Glutamatergic neuron (in vitro differentiated cells): ENCODE measurements around the gene SH3TC1. TPM values are rescaled to one million over a fixed set of nuclear protein-coding genes. Genes with fewer than 3 reads are reported as not detected.

Experiments
- DNase-seq: peaks from one replicate; pipeline ENCODE4 v3.0.0; 2022
- H3K27ac Mint-ChIP-seq: one replicate; pipeline ENCODE4 v1.8.0; 2020; ENCODE audit warnings: mild to moderate bottlenecking, mixed read lengths, inconsistent platforms; ENCODE audit not compliant: unreplicated experiment
- H3K27me3 Mint-ChIP-seq: one replicate; pipeline ENCODE4 v1.8.0; 2020; ENCODE audit warnings: mild to moderate bottlenecking, moderate library complexity, mixed read lengths, inconsistent platforms; ENCODE audit not compliant: unreplicated experiment
- H3K36me3 Mint-ChIP-seq: one replicate; pipeline ENCODE4 v1.8.0; 2020; ENCODE audit warnings: mild to moderate bottlenecking, mixed read lengths, inconsistent platforms; ENCODE audit not compliant: unreplicated experiment
- H3K4me1 Mint-ChIP-seq: one replicate; pipeline ENCODE4 v1.8.0; 2020; ENCODE audit warnings: mild to moderate bottlenecking, low read depth, mixed read lengths, inconsistent platforms; ENCODE audit not compliant: unreplicated experiment
- H3K4me3 Mint-ChIP-seq: one replicate; pipeline ENCODE4 v1.8.0; 2020; ENCODE audit warnings: mild to moderate bottlenecking, mixed read lengths, inconsistent platforms; ENCODE audit not compliant: unreplicated experiment
- H3K9me3 Mint-ChIP-seq: one replicate; pipeline ENCODE4 v1.8.0; 2020; ENCODE audit warnings: mild to moderate bottlenecking, moderate library complexity, mixed read lengths, inconsistent platforms; ENCODE audit not compliant: unreplicated experiment
- CTCF ChIP-seq: fragments of 200-600 bp; sonication (generic); IDR thresholded peaks from one replicate; pipeline ENCODE4 v1.5.0; 2021; ENCODE audit not compliant: partially characterized antibody, unreplicated experiment
- total RNA-seq: library from RNA; stranded (reverse); fragmentation: NEBNext Ultra II Directional; extraction: Animal tissue kit (Norgen Biotek cat#: 25700); gene quantifications from one replicate; pipeline ENCODE4 v1.2.1, GENCODE V29; 2021; ENCODE audit not compliant: unreplicated experiment

SH3TC1 gene
- total RNA-seq, 1 donor from 2014 or later, result not detected

DNA sequence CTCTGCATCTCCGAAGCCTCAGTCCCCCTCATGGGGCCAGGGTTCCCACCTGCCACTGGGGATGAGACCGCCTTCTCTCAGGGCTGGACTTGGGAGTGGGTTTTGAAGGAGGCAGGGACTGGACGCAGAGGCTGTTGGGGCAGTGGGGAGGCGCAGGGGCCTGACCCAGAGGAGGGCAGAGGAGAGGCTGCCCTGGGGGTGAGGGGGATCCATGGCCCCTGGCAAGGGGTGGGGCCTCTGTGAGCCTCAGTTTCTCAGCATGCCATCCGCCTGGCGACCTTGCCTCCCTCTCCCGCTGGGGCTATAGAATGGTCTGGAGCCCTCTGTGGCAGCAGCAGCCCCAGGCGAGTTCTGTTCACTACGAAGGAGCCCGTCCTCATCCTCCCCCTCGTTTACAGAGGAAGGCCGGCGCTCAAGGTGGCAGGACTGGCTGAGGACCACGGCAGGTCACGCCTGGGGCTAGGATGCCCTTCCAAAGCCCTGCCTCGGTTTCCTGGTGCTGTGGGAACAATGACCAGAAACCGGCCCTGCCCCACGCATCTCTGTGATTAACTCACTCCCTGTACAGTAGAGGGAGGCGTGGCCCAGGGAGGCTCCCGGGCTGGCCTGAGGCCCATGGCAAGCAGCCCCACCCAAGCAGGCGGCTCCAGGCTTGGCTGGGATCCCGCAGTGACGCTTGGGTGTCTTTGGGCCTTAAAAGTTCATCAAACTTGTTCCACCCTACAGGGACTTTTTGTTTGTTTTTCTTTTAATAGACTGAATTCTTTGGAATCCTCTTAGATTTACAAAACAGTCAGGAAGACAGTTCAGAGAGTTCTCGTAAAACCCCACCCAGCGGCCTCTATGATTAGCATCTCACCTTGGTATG is 16.0 kb upstream of the SH3TC1 start:
- peaks cover 8% of the 10 kb centered on the region for H3K4me1 Mint-ChIP-seq
- no peak for TF ChIP-seq CTCF
- DNase-seq, result no peak
- H3K36me3 Mint-ChIP-seq, result no peaks in the 10 kb centered on the region
- peaks cover 5% of the 10 kb centered on the region for H3K27me3 Mint-ChIP-seq
- H3K9me3 Mint-ChIP-seq, result peaks cover 4% of the 10 kb centered on the region
- H3K4me3 Mint-ChIP-seq, result no peak overlapping the region
- H3K27ac Mint-ChIP-seq, result no peak overlapping the region

DNA sequence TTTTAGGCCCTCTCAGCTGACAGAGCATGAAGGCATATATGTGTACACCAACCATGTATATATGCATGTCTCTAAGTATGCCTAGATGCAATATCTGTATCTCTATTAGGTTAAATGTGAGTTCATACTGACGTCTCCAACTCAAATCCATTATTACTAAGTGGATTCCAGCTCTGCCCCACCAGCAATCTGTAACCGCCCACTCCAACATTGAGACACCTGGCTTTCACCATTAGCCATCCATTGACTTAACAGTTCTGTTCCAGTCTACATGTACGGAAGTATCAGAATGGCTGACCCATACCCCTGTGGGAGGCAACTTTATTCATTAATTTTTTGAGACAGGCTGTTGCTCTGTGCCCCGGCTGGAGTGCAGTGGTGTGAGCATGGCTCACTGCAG is 15.0 kb upstream of the SH3TC1 start:
- no peak for DNase-seq
- peaks cover 8% of the 10 kb centered on the region for H3K4me1 Mint-ChIP-seq
- H3K27ac Mint-ChIP-seq, result no peak overlapping the region
- TF ChIP-seq CTCF, result no peak
- peaks cover 5% of the 10 kb centered on the region for H3K27me3 Mint-ChIP-seq
- no peaks in the 10 kb centered on the region for H3K36me3 Mint-ChIP-seq
- H3K4me3 Mint-ChIP-seq, result no peak overlapping the region
- H3K9me3 Mint-ChIP-seq, result peaks cover 4% of the 10 kb centered on the region

- Mint-ChIP-seq H3K9me3 (peaks cover 4% of the 10 kb centered on the region), H3K36me3 (no peaks in the 10 kb centered on the region), H3K4me3 (no peak overlapping the region), H3K27me3 (peaks cover 8% of the 10 kb centered on the region), H3K4me1 (peaks cover 11% of the 10 kb centered on the region), H3K27ac (peak overlapping the region; percentile 28)
- DNase-seq, result no peak
- no peak for TF ChIP-seq CTCF
Observed at GRCh38 chr4:8185295-8185694, 13.8 kb upstream of the SH3TC1 start.

GRCh38 chr4:8185930-8186329 is 13.2 kb upstream of the SH3TC1 start:
- TF ChIP-seq CTCF, result no peak
- Mint-ChIP-seq H3K4me1 (peaks cover 11% of the 10 kb centered on the region), H3K27me3 (peaks cover 8% of the 10 kb centered on the region), H3K4me3 (no peak overlapping the region), H3K27ac (no peak overlapping the region), H3K9me3 (peaks cover 4% of the 10 kb centered on the region), H3K36me3 (no peaks in the 10 kb centered on the region)
- DNase-seq, result peak; percentile 13

DNA sequence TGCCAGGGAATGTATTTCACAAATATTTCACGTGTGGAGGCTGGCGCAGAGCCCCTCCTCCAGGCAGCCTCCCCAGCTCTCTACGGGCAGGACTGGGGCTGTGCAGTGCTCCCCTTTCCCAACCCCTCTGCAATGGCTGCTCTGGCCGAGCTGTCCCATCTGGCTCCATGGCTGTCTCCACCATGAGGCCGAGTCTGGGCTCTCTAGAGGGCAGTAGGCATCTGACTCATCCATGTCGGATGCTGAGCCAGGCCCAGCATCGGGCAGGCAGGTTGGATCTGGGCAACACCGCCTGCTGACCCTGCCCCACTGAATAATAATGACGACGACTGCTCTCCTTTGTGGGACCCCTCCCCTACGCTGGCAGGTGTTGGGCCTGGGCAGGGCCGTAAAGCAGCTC is 11.0 kb upstream of the SH3TC1 start:
- Mint-ChIP-seq H3K27ac (peak overlapping the region; percentile 22), H3K27me3 (peaks cover 8% of the 10 kb centered on the region), H3K4me1 (peaks cover 14% of the 10 kb centered on the region), H3K9me3 (peaks cover 4% of the 10 kb centered on the region), H3K4me3 (no peak overlapping the region), H3K36me3 (no peaks in the 10 kb centered on the region)
- peak; percentile 41 for DNase-seq
- no peak for TF ChIP-seq CTCF
